MM.1S (cell line): ENCODE data around the gene EDARADD.

Source experiments
- DNase-seq: peaks from one replicate; pipeline ENCODE4 v3.0.0-alpha.2; 2015
- H2AFZ ChIP-seq: fragments of 300-600 bp; sonication (generic); 2 replicates; pipeline ENCODE4 v1.6.0; 2016; ENCODE audit warnings: antibody characterized with exemption, low read length
- H3F3A ChIP-seq: fragments of 300-600 bp; sonication (generic); 2 replicates; pipeline ENCODE4 v1.6.1; 2016; ENCODE audit warnings: mild to moderate bottlenecking, antibody characterized with exemption, low read length, moderate library complexity, mixed read lengths; ENCODE audit not compliant: insufficient read depth
- H3K27ac ChIP-seq: fragments of 300-600 bp; sonication (generic); 2 replicates; pipeline ENCODE4 v1.5.1; 2016; ENCODE audit warnings: mild to moderate bottlenecking, low read length
- H3K27me3 ChIP-seq: fragments of 300-600 bp; sonication (generic); replicated peaks from 2 replicates; pipeline ENCODE4 v1.6.0; 2016; ENCODE audit warnings: low read length; ENCODE audit not compliant: insufficient read depth
- H3K36me3 ChIP-seq: fragments of 300-600 bp; sonication (generic); replicated peaks from 2 replicates; pipeline ENCODE4 v1.6.1; 2016; ENCODE audit warnings: mild to moderate bottlenecking, low read length, mixed read lengths; ENCODE audit not compliant: insufficient read depth
- H3K4me1 ChIP-seq: fragments of 300-600 bp; sonication (generic); 2 replicates; pipeline ENCODE4 v1.6.1; 2016; ENCODE audit warnings: low read length, mixed read lengths
- H3K4me2 ChIP-seq: fragments of 300-600 bp; sonication (generic); 2 replicates; pipeline ENCODE4 v1.6.0; 2016; ENCODE audit warnings: low read depth, low read length
- H3K4me3 ChIP-seq: fragments of 300-600 bp; sonication (generic); 2 replicates; pipeline ENCODE4 v1.5.1; 2016; ENCODE audit warnings: low read length, mixed read lengths
- H3K79me2 ChIP-seq: fragments of 300-600 bp; sonication (generic); 2 replicates; pipeline ENCODE4 v1.6.1; 2016; ENCODE audit warnings: mixed run types, low read length, mixed read lengths
- H3K9ac ChIP-seq: fragments of 300-600 bp; sonication (generic); 2 replicates; pipeline ENCODE4 v1.6.1; 2016; ENCODE audit warnings: low read length, mixed read lengths
- H3K9me2 ChIP-seq: fragments of 300-600 bp; sonication (generic); replicated peaks from 2 replicates; pipeline ENCODE4 v1.6.1; 2016; ENCODE audit warnings: mild to moderate bottlenecking, low read length, mixed read lengths; ENCODE audit not compliant: insufficient read depth
- H3K9me3 ChIP-seq: fragments of 300-600 bp; sonication (generic); replicated peaks from 2 replicates; pipeline ENCODE4 v1.6.1; 2016; ENCODE audit warnings: mild to moderate bottlenecking, low read length, mixed read lengths; ENCODE audit not compliant: insufficient read depth
- H4K20me1 ChIP-seq: fragments of 300-600 bp; sonication (generic); 2 replicates; pipeline ENCODE4 v1.6.1; 2016; ENCODE audit warnings: mild to moderate bottlenecking, low read length, moderate library complexity, mixed read lengths; ENCODE audit not compliant: insufficient read depth
- EZH2 ChIP-seq: fragments of 300-600 bp; sonication (generic); optimal IDR thresholded peaks from 2 replicates; pipeline ENCODE3; 2017; ENCODE audit warnings: low read depth, mild to moderate bottlenecking, antibody characterized with exemption, low read length, mixed read lengths
- EZH2phosphoT487 ChIP-seq: fragments of 300-600 bp; sonication (generic); IDR thresholded peaks from 2 replicates; pipeline ENCODE4 v1.6.1; 2018; ENCODE audit warnings: antibody characterized with exemption, low read length
- TF ChIP-seq, protein P1 (sequence below): fragments of 300-600 bp; sonication (generic); IDR thresholded peaks from 2 replicates; pipeline ENCODE4 v1.5.1; 2016; ENCODE audit warnings: antibody characterized with exemption, low read length, mixed read lengths

Gene EDARADD

DNA sequence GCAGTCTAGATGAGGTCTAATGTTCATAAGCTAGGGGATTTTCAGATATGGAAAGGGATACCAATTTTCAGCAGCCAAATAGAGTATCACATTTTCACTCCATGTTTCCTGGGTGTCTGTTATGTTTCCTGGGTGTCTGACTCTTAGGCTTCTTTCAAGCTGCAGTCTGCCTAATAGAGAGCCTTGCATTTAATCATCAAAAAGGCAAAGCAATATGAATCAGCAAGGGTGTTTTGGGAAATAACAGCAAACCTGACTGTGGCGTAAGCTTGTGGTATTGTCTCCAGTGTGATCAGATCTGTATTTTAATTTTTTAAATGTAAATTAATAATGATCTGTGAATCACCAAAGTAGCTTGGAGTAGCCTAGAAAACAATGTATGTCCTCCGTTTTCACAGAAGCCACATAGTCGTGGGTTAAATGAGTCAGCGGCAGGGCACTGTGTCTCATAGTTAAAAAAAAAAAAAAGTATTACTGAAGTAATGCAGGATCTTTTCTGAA lies 140.1 kb downstream of the EDARADD start:
- Histone ChIP-seq H3K27me3 (no peaks in the 10 kb centered on the region), H3K9ac (no peak overlapping the region)
- TF ChIP-seq, protein P1, sequence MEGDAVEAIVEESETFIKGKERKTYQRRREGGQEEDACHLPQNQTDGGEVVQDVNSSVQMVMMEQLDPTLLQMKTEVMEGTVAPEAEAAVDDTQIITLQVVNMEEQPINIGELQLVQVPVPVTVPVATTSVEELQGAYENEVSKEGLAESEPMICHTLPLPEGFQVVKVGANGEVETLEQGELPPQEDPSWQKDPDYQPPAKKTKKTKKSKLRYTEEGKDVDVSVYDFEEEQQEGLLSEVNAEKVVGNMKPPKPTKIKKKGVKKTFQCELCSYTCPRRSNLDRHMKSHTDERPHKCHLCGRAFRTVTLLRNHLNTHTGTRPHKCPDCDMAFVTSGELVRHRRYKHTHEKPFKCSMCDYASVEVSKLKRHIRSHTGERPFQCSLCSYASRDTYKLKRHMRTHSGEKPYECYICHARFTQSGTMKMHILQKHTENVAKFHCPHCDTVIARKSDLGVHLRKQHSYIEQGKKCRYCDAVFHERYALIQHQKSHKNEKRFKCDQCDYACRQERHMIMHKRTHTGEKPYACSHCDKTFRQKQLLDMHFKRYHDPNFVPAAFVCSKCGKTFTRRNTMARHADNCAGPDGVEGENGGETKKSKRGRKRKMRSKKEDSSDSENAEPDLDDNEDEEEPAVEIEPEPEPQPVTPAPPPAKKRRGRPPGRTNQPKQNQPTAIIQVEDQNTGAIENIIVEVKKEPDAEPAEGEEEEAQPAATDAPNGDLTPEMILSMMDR = no peak
- TF ChIP-seq EZH2phosphoT487 (no peak), EZH2 (no peak)

More for the DNA sequence above, 140.1 kb downstream of the EDARADD start:
- no peak for DNase-seq
- Histone ChIP-seq H3K4me3 (no peak overlapping the region), H3K36me3 (no peaks in the 10 kb centered on the region), H3F3A (no peaks in the 10 kb centered on the region), H3K9me3 (no peaks in the 10 kb centered on the region), H2AFZ (no peak overlapping the region), H3K9me2 (no peaks in the 10 kb centered on the region), H3K79me2 (no peaks in the 10 kb centered on the region), H3K4me1 (no peaks in the 10 kb centered on the region), H4K20me1 (no peaks in the 10 kb centered on the region), H3K4me2 (no peak overlapping the region), H3K27ac (no peak overlapping the region)
